Measurements from ENCODE around the gene GRB2.
A peak's percentile ranks its signal among the peaks of the same experiment; 100 is the strongest.
"Not testable (repeated sequence)": the region's sequence is repeated elsewhere in the genome, so short reads cannot be mapped to it uniquely, and the experiment has no call there.

Gene GRB2

GRCh38 chr17:75405365-75406221, at the start of gene GRB2:
Gene GRB2 (minus strand): TSS chr17:75405678. CDS start chr17:75393628, 12,050 bp downstream.
- DNase-seq, result peak; percentile 97

DNA sequence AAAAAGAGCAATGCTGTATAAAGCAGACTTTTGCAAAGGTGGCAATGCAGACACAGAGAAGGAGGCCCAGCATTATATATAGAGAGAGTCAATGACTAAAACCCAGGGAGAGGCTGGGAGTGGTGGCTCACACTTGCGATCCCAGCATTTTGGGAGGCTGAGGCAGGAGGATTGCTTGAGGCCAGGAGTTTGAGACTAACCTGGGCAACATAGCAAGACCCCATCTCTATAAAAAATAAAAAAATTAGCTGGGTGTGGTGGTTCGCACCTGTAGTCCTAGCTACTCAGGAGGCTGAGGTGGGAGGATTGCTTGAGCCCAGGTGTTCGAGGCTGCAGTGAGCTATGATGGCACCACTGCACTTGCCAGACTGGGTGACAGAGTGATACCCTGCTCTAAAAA, 49.2 kb upstream of the GRB2 start:
- not testable (repeated sequence) for DNase-seq

DNA sequence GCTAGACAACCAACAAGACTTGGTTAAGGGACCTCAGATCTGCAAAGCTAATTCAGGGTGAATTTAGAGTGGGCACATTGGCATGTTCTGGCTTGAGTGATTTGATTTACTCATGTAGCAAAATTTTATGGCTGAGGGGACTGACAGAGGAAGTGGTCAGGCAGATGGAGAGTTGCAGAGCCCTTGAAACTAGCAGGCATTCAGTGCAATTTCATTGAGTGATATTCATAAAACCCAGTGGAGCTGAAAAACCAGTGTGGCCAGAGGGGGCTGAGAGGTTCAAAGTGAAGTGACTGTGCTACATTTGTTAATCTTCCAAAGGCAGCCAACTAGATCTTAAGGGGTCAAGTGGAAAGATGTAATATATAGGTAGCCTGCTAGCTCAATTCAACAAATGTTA, 48.7 kb upstream of the GRB2 start:
- DNase-seq, result no peak

GRCh38 chr17:75450270-75450669, 44.8 kb upstream of the GRB2 start:
- DNase-seq, result no peak

GRCh38 chr17:75447951-75448856, 42.7 kb upstream of the GRB2 start:
- DNase-seq, result no peak

- DNase-seq, result not testable (repeated sequence)
Observed at GRCh38 chr17:75445896-75446295, 40.4 kb upstream of the GRB2 start.

GRCh38 chr17:75445296-75445695, 39.8 kb upstream of the GRB2 start:
- no peak for DNase-seq

GRCh38 chr17:75442168-75443103, 37.0 kb upstream of the GRB2 start:
- DNase-seq, result no peak

DNA sequence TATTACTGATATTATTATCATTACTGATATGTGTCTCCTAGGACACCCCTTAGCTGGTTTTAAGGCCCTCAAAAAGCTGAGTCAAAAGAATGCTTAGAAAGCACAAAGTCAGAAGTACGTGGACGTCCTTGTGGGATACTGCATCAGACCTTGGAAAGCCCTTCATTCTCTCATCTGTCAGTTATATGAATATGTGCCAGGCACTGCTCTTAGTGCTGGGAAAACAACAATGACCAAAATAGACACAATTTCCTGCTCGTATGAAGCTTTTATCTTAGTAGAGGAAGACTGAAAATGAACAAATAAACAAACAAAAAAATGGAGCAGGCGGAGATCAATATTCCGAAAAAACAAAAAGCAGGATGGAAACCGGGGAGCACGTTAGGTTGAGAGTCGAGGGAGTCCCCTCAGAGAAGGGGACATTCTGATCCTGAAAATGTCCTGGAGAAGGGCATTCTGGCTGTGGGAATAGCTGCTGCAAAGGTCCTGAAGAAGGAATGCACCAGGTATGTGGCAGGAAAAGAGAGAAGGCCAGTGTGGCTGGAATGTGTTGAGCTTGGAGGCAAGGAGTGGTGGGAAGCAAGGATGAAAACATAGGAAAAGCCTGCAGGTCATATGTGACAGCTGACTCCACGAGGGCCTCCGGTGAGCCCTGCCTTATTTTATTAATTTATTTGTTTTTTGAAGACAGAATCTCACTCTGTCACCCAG, 35.4 kb upstream of the GRB2 start:
- no peak for DNase-seq

DNA sequence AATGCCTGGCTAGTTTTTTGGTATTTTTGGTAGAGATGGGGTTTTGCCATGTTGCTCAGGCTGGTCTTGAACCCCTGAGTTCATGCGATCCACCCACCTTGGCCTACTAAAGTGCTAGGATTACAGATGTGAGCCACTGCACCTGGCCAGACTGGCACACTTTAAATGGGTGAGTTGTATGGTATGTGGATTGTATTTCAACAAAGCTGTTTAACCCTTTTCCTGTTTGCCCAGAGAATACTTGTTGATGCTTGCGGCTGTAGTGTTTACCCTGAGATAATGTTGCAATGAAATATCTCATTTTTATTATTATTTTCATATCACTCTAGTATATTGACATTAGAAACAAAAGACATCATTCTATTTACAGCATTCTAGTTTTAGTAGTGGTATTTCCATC, 33.8 kb upstream of the GRB2 start:
- DNase-seq, result no peak

DNA sequence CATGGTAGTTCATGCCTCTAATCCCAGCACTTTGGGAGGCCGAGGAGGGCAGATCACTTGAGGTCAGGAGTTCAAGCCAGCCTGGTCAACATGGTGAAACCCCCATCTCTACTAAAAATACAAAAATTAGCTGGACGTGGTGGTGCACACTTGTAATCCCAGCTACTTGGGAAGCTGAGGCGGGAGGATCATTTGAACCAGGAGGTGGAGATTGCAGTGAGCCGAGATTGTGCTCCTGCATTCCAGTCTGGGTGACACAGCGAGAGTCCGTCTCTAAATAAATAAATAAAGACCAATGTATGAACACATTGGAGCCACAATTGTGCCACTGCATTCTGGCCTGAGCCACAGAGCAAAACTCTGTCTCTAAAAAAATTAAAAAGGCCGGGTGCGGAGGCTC, 31.9 kb upstream of the GRB2 start:
- not testable (repeated sequence) for DNase-seq

- not testable (repeated sequence) for DNase-seq
Observed at GRCh38 chr17:75434433-75434832, 29.0 kb upstream of the GRB2 start.

DNA sequence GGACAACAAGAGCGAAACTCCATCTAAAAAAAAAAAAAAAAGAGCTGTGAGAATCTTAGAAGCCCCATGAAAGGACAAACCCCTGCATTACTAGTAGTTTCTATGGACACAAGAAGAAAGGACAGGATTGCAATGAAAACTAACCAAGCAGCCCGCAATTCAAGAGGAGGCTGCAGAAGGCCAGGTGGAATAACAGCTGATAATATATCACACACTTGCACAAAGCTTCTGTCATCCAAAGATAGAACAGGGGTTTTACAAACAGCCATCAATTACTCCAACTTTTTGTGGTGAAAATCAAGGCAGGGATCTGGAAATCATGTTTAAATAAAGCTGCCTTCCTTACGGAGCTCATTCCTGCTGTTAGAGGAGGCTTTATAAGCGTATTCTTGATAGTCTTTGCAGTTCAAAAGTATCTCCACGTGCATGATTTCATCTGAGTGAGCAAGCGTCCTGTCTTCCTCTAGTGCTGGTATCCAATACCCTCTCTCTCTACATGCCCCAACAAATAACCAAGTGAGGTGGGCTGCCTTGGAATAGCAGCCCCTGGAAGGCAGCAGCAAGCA, 27.8 kb upstream of the GRB2 start:
- DNase-seq, result no peak

DNA sequence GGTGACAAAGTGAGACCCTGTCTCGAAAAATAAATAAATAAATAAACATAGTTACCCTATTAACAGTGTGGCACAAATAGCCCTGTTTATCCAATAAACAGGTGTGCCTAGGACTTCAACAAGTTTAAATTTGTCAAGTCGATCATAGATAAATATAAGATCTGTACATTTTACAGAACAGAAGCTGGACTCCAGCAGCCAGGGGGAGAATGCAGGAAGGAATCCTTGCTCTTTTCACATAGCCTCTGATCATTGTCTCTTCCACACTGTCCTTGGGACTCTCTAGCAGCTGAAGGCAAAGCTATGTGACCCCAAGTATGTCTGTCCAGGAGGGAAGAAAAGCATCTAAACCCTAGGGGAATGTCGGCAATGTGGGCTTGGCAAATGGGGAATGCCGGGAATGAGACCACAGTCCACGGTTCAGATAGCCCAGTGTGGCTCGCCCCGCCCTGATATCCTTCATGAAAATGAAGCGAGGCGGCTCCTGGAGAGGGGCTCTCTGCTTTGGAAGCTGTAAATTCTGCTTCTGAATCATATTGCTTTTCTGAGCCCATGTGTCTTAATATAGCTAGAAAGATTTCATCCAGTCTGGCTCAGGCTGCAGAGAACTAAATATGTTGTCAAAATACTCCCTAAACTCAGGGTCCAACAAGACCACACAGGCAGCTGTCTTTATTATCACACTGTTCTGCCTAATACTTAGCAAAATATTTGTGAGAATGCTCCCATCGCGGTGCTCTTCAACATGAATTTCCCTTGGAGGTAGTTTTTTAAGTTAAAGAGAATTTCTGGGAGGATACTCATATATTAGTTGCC, 24.9 kb upstream of the GRB2 start:
- peak; percentile 69 for DNase-seq

DNA sequence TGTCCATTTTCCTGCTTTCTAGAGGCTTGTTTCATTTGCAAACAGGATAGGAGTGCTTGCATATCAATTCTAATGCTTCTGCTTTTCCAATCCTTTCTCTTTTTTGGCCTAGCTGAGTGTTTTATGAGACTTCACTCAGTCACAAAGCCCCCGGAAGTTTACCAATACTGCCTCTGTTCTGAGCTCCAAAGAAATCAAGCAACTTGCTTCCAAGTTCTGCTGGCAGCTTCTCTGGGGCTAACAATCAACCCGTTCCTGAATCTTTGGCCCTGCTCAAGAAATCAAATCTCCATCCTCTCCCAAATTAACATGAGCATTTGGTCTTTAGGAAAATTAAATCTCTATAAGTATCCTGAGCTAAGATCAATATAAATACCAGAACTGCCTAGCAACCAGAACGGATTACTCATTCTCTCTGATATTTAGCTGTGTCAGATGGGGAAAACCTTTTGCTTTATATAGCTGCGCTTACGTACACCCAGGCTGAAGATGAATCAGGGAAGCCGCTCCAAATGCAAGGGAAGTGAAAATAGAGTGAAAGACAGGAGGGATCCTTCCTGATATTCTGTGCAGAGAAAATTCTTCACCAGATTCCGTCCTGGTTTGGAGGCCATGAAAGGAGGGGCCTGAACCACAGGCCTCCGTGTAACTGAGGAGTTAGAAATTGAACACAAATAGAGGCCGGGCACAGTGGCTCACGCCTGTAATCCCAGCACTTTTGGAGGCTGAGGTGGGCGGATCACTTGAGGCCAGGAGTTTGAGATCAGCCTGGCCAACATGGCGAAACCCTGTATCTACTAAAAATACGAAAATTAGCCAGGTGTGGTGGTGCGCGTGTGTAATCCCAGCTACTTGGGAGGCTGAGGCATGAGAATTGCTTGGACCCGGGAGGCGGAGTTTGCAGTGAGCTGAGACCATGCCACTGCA, 23.3 kb upstream of the GRB2 start:
- peak; percentile 78 for DNase-seq

GRCh38 chr17:75418531-75418930, 13.1 kb upstream of the GRB2 start:
- no peak for DNase-seq

DNA sequence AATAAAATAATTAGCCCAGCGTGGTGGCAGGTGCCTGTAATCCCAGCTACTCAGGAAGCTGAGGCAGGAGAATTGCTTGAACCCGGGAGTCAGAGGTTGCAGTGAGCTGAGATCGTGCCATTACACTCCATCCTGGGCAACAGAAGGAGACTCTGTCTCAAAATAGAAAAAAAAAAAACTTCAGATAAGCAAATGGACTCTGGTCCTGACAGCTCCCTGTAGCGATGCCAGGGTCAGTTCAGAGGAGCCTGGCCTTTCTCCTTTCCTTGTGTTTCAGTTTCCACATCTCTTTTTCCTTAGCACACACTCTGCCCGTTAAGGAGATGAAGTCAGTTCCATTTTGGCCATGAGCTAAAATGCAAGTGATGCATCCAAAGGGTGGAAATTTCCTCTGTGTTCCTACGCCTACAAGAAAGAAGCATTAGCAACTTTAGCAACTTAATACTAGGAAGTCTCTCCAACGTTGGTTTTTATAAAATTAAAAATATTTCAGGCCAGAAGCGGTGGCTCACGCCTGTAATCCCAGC, 11.6 kb upstream of the GRB2 start:
- DNase-seq, result no peak

- DNase-seq, result no peak
Observed at GRCh38 chr17:75416006-75416405, 10.5 kb upstream of the GRB2 start.

DNA sequence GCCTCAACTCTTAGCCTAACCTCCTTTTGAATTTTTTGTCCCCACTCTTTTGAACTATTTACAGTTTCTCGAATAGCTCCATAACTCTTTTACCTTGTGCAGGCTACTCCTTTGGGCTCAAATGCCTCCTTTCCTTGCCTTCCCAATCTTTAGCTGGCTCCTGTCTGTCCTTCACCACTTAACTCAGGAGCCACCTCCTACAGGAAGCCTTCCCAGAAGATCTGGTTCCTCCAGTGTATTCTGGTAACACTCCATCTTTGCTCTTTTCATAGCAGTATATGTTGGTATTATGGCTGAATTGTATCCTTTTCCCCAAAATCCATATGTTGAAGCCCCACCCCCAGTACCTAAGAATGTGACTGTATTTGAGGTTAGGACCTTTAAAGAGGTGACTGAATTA, 9.0 kb upstream of the GRB2 start:
- DNase-seq, result no peak

All from amniotic stem cell (primary cell).